H1 (cell line): ENCODE measurements around the gene ISM1. TPM values are rescaled to one million over a fixed set of nuclear protein-coding genes. Genes with fewer than 3 reads are reported as not detected.

Experiments
- CTCF ChIA-PET: fragments of 300-600 bp; sonication (Branson Sonifier 250); formaldehyde crosslinking; loops from one replicate; lab custom pipeline; 2021; ENCODE audit not compliant: partially characterized antibody; lab: Charles Lee
- POLR2A ChIA-PET: fragments of 300-600 bp; sonication (Branson Sonifier 250); formaldehyde crosslinking; loops from one replicate; lab custom pipeline; 2021; ENCODE audit warnings: inconsistent platforms; ENCODE audit not compliant: partially characterized antibody; lab: Charles Lee
- DNase-seq, 2 experiments: peaks; one replicate each; pipeline versions ENCODE4 v3.0.0 to v3.0.0-alpha.2; 2010 to 2022; ENCODE audit warnings: low spot score in 2 of 2, low read depth in 1 of 2, mixed read lengths in 1 of 2
- FAIRE-seq: peaks from 2 replicates; lab custom pipeline; 2011; peaks lifted over from hg19 to GRCh38; lab: Jason Lieb, UNC
- H2AFZ ChIP-seq: 2 replicates; pipeline ENCODE4 v1.8.1; 2012; ENCODE audit warnings: low read length, inconsistent platforms
- H2AK5ac ChIP-seq: 2 replicates; pipeline ENCODE4 v1.6.1; 2013; ENCODE audit warnings: low read depth, low read length
- H2BK120ac ChIP-seq: replicated peaks from 2 replicates; pipeline ENCODE3; 2013; ENCODE audit warnings: low read depth, low read length, inconsistent platforms
- H2BK12ac ChIP-seq: 2 replicates; pipeline ENCODE4 v1.6.1; 2013; ENCODE audit warnings: low read depth, low read length
- H2BK15ac ChIP-seq: 2 replicates; pipeline ENCODE4 v1.6.1; 2013; ENCODE audit warnings: low read length
- H2BK20ac ChIP-seq: 2 replicates; pipeline ENCODE4 v1.6.1; 2013; ENCODE audit warnings: low read length
- H2BK5ac ChIP-seq: 2 replicates; pipeline ENCODE4 v1.6.1; 2013; ENCODE audit warnings: low read depth, low read length
- H3K14ac ChIP-seq: 2 replicates; pipeline ENCODE4 v1.6.1; 2013; ENCODE audit warnings: inconsistent platforms; ENCODE audit not compliant: insufficient read length
- H3K18ac ChIP-seq: 2 replicates; pipeline ENCODE4 v1.6.1; 2013; ENCODE audit warnings: low read length; ENCODE audit errors: extremely low read depth
- H3K23ac ChIP-seq: 2 replicates; pipeline ENCODE4 v1.6.1; 2013; ENCODE audit warnings: inconsistent platforms; ENCODE audit not compliant: insufficient read length
- H3K23me2 ChIP-seq: 2 replicates; pipeline ENCODE4 v1.6.1; 2013; ENCODE audit warnings: low read depth, low read length
- H3K27ac ChIP-seq: 2 replicates; pipeline ENCODE4 v1.6.1; 2011; ENCODE audit warnings: low read depth, low read length, inconsistent platforms
- H3K27me3 ChIP-seq, 4 experiments: replicated peaks in 1 of 4; 1 replicate in 1 of 4; 2 replicates in 3 of 4; pipeline versions ENCODE4 v1.6.1 to v1.8.1; 2011 to 2013; ENCODE audit warnings: low read length in 3 of 4, mild to moderate bottlenecking in 3 of 4, inconsistent platforms in 2 of 4, mixed read lengths in 2 of 4, moderate library complexity in 1 of 4; ENCODE audit not compliant: control insufficient read depth in 3 of 4, insufficient read depth in 3 of 4; ENCODE audit errors: extremely low read depth in 1 of 4
- H3K36me3 ChIP-seq, 4 experiments: 2 replicates each; pipeline versions ENCODE4 v1.6.1 to v1.8.1; 2011 to 2013; ENCODE audit warnings: mild to moderate bottlenecking in 4 of 4, low read length in 3 of 4, moderate library complexity in 2 of 4, control low read depth in 1 of 4, inconsistent platforms in 1 of 4; ENCODE audit not compliant: insufficient read depth in 4 of 4, control insufficient read depth in 2 of 4
- H3K4ac ChIP-seq: replicated peaks from 2 replicates; pipeline ENCODE3; 2013; ENCODE audit warnings: low read length, low read depth, mixed read lengths, inconsistent platforms; ENCODE audit not compliant: insufficient read length
- H3K4me1 ChIP-seq, 4 experiments: replicated peaks in 1 of 4; 1 replicate in 1 of 4; 2 replicates in 3 of 4; pipeline versions ENCODE4 v1.6.1 to v1.8.1; 2011 to 2013; ENCODE audit warnings: low read length in 3 of 4, inconsistent platforms in 2 of 4, mixed read lengths in 1 of 4; ENCODE audit not compliant: insufficient read depth in 4 of 4, control insufficient read depth in 3 of 4
- H3K4me2 ChIP-seq, 2 experiments: 2 replicates each; pipeline versions ENCODE4 v1.6.1 to v1.8.1; 2011 to 2013; ENCODE audit warnings: low read depth in 2 of 2, low read length in 2 of 2, control low read depth in 1 of 2, inconsistent platforms in 1 of 2, mild to moderate bottlenecking in 1 of 2; ENCODE audit not compliant: insufficient read depth in 1 of 2
- H3K4me3 ChIP-seq, 4 experiments: fragments of 200-600, 300-600 bp in 1 of 4; sonication (generic), shearing (Covaris generic), sonication (Bioruptor Twin) in 1 of 4; 2 replicates each; pipeline versions ENCODE4 v1.5.1 to v1.8.1; 2011 to 2016; ENCODE audit warnings: low read length in 4 of 4, low read depth in 3 of 4, control low read depth in 2 of 4, inconsistent platforms in 2 of 4, mild to moderate bottlenecking in 2 of 4, mixed read lengths in 1 of 4, moderate library complexity in 1 of 4; ENCODE audit not compliant: insufficient read depth in 2 of 4; ENCODE audit errors: extremely low read depth in 1 of 4
- H3K56ac ChIP-seq: replicated peaks from 2 replicates; pipeline ENCODE3; 2013; ENCODE audit warnings: low read depth, mild to moderate bottlenecking, mixed read lengths, low read length, inconsistent platforms; ENCODE audit not compliant: insufficient read length
- H3K79me1 ChIP-seq: 2 replicates; pipeline ENCODE4 v1.6.1; 2013; ENCODE audit warnings: low read depth, low read length, control low read depth
- H3K79me2 ChIP-seq, 2 experiments: 2 replicates each; pipeline versions ENCODE4 v1.6.1 to v1.8.1; 2012 to 2013; ENCODE audit warnings: low read length in 2 of 2, mild to moderate bottlenecking in 2 of 2, inconsistent platforms in 1 of 2; ENCODE audit not compliant: insufficient read depth in 2 of 2, control insufficient read depth in 1 of 2
- H3K9ac ChIP-seq, 4 experiments: replicated peaks in 1 of 4; 1 replicate in 1 of 4; 2 replicates in 3 of 4; pipeline versions ENCODE4 v1.6.1 to v1.8.1; 2011 to 2013; ENCODE audit warnings: low read depth in 3 of 4, low read length in 3 of 4, control low read depth in 2 of 4, mild to moderate bottlenecking in 2 of 4, moderate library complexity in 2 of 4, inconsistent platforms in 1 of 4; ENCODE audit errors: extremely low read depth in 1 of 4
- H3K9me3 ChIP-seq, 2 experiments: 2 replicates each; pipeline versions ENCODE4 v1.6.1 to v1.8.1; 2012 to 2013; ENCODE audit warnings: mild to moderate bottlenecking in 2 of 2, moderate library complexity in 2 of 2, control low read depth in 1 of 2, inconsistent platforms in 1 of 2, low read depth in 1 of 2, low read length in 1 of 2, mixed read lengths in 1 of 2; ENCODE audit not compliant: insufficient read depth in 2 of 2
- H4K20me1 ChIP-seq, 2 experiments: replicated peaks in 1 of 2; 2 replicates each; pipeline versions ENCODE3 to v1.8.1; 2011 to 2013; ENCODE audit warnings: inconsistent platforms in 2 of 2, low read length in 2 of 2, mild to moderate bottlenecking in 1 of 2; ENCODE audit not compliant: insufficient read depth in 2 of 2, control insufficient read depth in 1 of 2
- H4K5ac ChIP-seq: 2 replicates; pipeline ENCODE4 v1.6.1; 2013; ENCODE audit warnings: low read length, low read depth, mixed read lengths, inconsistent platforms; ENCODE audit not compliant: insufficient read length
- H4K8ac ChIP-seq: 2 replicates; pipeline ENCODE4 v1.8.0; 2013; ENCODE audit warnings: mild to moderate bottlenecking, moderate library complexity, low read length, inconsistent platforms; ENCODE audit not compliant: insufficient read depth; ENCODE audit errors: extremely low read depth
- H4K91ac ChIP-seq: replicated peaks from 2 replicates; pipeline ENCODE3; 2013; ENCODE audit warnings: low read length, mixed read lengths, inconsistent platforms; ENCODE audit not compliant: insufficient read length
- BACH1 ChIP-seq: IDR thresholded peaks from 2 replicates; pipeline ENCODE4 v1.6.1; 2012; ENCODE audit warnings: low read length, improper control_type of control experiment
- CHD1 ChIP-seq: IDR thresholded peaks from 2 replicates; pipeline ENCODE4 v1.6.1; 2012; ENCODE audit warnings: low read depth, low read length, improper control_type of control experiment
- CHD2 ChIP-seq: IDR thresholded peaks from 2 replicates; pipeline ENCODE4 v1.6.1; 2012; ENCODE audit warnings: low read length, improper control_type of control experiment
- GABPA ChIP-seq: IDR thresholded peaks from 2 replicates; pipeline ENCODE4 v1.6.1; 2011; ENCODE audit warnings: mild to moderate bottlenecking, low read length, moderate library complexity, borderline replicate concordance; ENCODE audit not compliant: insufficient read depth
- GTF2F1 ChIP-seq: IDR thresholded peaks from 2 replicates; pipeline ENCODE4 v1.6.1; 2012; ENCODE audit warnings: low read depth, low read length, improper control_type of control experiment, borderline replicate concordance
- HDAC2 ChIP-seq, 2 experiments: fragments of 300-600 bp in 1 of 2; sonication (generic) in 1 of 2; IDR thresholded peaks; 2 replicates each; pipeline ENCODE4 v1.6.1; 2011 to 2012; ENCODE audit warnings: low read depth in 2 of 2, low read length in 2 of 2, mild to moderate bottlenecking in 2 of 2, moderate library complexity in 2 of 2, borderline replicate concordance in 1 of 2, inconsistent platforms in 1 of 2
- HDAC6 ChIP-seq: IDR thresholded peaks from one replicate; pipeline ENCODE4 v1.7.1; 2012; ENCODE audit warnings: low read depth, mild to moderate bottlenecking, inconsistent platforms, low read length, moderate library complexity
- JUN ChIP-seq: IDR thresholded peaks from 2 replicates; pipeline ENCODE4 v1.6.1; 2011; ENCODE audit warnings: low read depth, mild to moderate bottlenecking, improper control_type of control experiment, low read length
- POLR2A ChIP-seq, 2 experiments: IDR thresholded peaks; 1 replicate in 1 of 2; 2 replicates in 1 of 2; pipeline ENCODE4 v1.6.1; 2011; ENCODE audit warnings: low read depth in 2 of 2, low read length in 2 of 2, mild to moderate bottlenecking in 2 of 2; ENCODE audit errors: control extremely low read depth in 1 of 2
- RFX5 ChIP-seq: IDR thresholded peaks from 2 replicates; pipeline ENCODE4 v1.6.1; 2011; ENCODE audit warnings: low read depth, low read length, improper control_type of control experiment, borderline replicate concordance
- SUZ12 ChIP-seq: fragments of 200-600 bp; sonication (generic); IDR thresholded peaks from 2 replicates; pipeline ENCODE4 v1.6.1; 2012; ENCODE audit warnings: mild to moderate bottlenecking, inconsistent platforms, low read length, moderate library complexity, mixed read lengths
- WGBS, 2 experiments: shearing (Covaris generic) in 1 of 2; methylation state at CpG; one replicate each; pipeline versions ENCODE4 v1.1.6 to v1.1.7; 2013 to 2015; ENCODE audit warnings: low lambda C conversion rate in 2 of 2, mixed read lengths in 2 of 2, inconsistent platforms in 1 of 2, low coverage in 1 of 2, missing lambda C conversion rate in 1 of 2; ENCODE audit not compliant: insufficient replicate concordance in 2 of 2, insufficient coverage in 1 of 2, insufficient read length in 1 of 2; ENCODE audit errors: extremely low coverage in 1 of 2, missing lambda C conversion rate in 1 of 2; 5-methylcytosine and 5-hydroxymethylcytosine counted together
- polyA plus RNA-seq, 7 experiments: library from polyadenylated mRNA; depleted of rRNA in 3 of 7; stranded (reverse) in 5 of 7; unstranded in 2 of 7; fragments of >200 nt in 5 of 7; fragments of 200-250 nt in 2 of 7; gene quantifications; 1 replicate in 5 of 7; 2 replicates in 1 of 7; 4 replicates in 1 of 7; pipeline versions ENCODE4 v1.2.1 to v1.2.3, GENCODE V29; 2011 to 2013; ENCODE audit warnings: missing spikeins in 2 of 7, mixed read lengths in 2 of 7
- total RNA-seq: library from RNA; stranded (reverse); fragmentation: NEBNext Ultra II Directional; extraction: Animal tissue kit (Norgen Biotek cat#: 25700); gene quantifications from 2 replicates; pipeline ENCODE4 v1.2.1, GENCODE V29; 2021
- TF ChIP-seq, protein P1 (sequence below), 3 experiments: IDR thresholded peaks; 1 replicate in 2 of 3; 2 replicates in 1 of 3; pipeline versions ENCODE4 v1.5.1 to v1.6.1; 2011; ENCODE audit warnings: low read length in 3 of 3, mild to moderate bottlenecking in 3 of 3, inconsistent platforms in 2 of 3, low read depth in 1 of 3, moderate library complexity in 1 of 3; ENCODE audit not compliant: insufficient read depth in 1 of 3; ENCODE audit errors: control extremely low read depth in 1 of 3

Gene ISM1
- total and polyA plus RNA-seq, 2 of the 8 experiments (the other 6 are each of a cell fraction or from before 2014, with no cell fraction given), result 0.62 to 0.97 TPM

DNA sequence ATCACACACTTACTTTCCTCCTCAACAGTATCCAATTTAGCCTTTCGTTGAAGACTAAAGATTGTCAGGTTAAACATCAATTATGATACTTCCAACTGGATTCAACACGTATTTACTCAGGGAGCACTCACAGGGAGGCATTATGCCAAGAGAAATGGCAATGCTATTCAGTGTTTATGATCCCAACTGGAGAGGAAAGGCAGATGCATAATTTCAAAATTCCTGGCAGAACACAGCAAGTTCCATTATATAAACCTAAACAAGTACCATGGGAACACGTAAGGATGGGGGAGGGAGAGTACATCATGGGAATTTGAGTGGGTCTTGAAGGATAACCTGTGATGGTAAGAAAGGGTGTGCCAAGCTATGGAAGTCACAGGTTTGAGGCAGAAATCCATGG is 112.7 kb downstream of the ISM1 start:
- no peak overlapping the region for H4K5ac ChIP-seq
- H2BK20ac ChIP-seq, result no peak overlapping the region
- H4K91ac ChIP-seq, result no peak overlapping the region
- no peak overlapping the region for H2AFZ ChIP-seq
- WGBS, 2 experiments, result 87% methylated on average over 3 of the region's 3 CpGs; no CpG with 5 or more reads in 1 of the 2 experiments
- no peak overlapping the region for H3K14ac ChIP-seq
- H3K4me3 ChIP-seq, result no peak overlapping the region
- TF ChIP-seq HDAC6, result no peak
- TF ChIP-seq SUZ12, result no peak
- no peak for TF ChIP-seq CHD2
- TF ChIP-seq CHD1, result no peak
- no peak for TF ChIP-seq POLR2A (IDR thresholded peaks at IDR 0.05; ENCODE audit: control extremely low read depth in 1 of 2, low read depth in 2 of 2, low read length in 2 of 2)
- no peak for TF ChIP-seq GTF2F1
- no peak for TF ChIP-seq RFX5
- TF ChIP-seq HDAC2 (IDR thresholded peaks at IDR 0.05; ENCODE audit: borderline replicate concordance in 1 of 2, low read depth in 2 of 2, low read length in 2 of 2), result no peak
- TF ChIP-seq BACH1, result no peak
- no peak for TF ChIP-seq GABPA
- TF ChIP-seq, protein P1, sequence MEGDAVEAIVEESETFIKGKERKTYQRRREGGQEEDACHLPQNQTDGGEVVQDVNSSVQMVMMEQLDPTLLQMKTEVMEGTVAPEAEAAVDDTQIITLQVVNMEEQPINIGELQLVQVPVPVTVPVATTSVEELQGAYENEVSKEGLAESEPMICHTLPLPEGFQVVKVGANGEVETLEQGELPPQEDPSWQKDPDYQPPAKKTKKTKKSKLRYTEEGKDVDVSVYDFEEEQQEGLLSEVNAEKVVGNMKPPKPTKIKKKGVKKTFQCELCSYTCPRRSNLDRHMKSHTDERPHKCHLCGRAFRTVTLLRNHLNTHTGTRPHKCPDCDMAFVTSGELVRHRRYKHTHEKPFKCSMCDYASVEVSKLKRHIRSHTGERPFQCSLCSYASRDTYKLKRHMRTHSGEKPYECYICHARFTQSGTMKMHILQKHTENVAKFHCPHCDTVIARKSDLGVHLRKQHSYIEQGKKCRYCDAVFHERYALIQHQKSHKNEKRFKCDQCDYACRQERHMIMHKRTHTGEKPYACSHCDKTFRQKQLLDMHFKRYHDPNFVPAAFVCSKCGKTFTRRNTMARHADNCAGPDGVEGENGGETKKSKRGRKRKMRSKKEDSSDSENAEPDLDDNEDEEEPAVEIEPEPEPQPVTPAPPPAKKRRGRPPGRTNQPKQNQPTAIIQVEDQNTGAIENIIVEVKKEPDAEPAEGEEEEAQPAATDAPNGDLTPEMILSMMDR (IDR thresholded peaks at IDR 0.05; ENCODE audit: control extremely low read depth in 1 of 3, insufficient read depth in 1 of 3, low read depth in 1 of 3, low read length in 3 of 3), result no peak
- no peak for TF ChIP-seq JUN
- no peak overlapping the region for H2BK15ac ChIP-seq
- no peak overlapping the region for H3K4ac ChIP-seq
- no peak overlapping the region for H3K4me2 ChIP-seq
- H3K79me2 ChIP-seq, result no peaks in the 10 kb centered on the region
- H4K20me1 ChIP-seq, result no peaks in the 10 kb centered on the region
- no peak overlapping the region for H2AK5ac ChIP-seq
- no peaks in the 10 kb centered on the region; the same call in 1 of the 2 replicates for H3K23me2 ChIP-seq
- no peak overlapping the region for H3K27ac ChIP-seq
- no peaks in the 10 kb centered on the region for H3K9me3 ChIP-seq
- no peaks in the 10 kb centered on the region for H3K4me1 ChIP-seq
- no peak overlapping the region for H3K18ac ChIP-seq
- no peak overlapping the region for H4K8ac ChIP-seq
- POLR2A ChIA-PET, result no interaction called here
- H3K56ac ChIP-seq, result no peak overlapping the region
- no peak overlapping the region for H2BK120ac ChIP-seq
- no peak for DNase-seq
- no peaks in the 10 kb centered on the region for H3K36me3 ChIP-seq
- H3K9ac ChIP-seq, result no peak overlapping the region
- no peak for FAIRE-seq
- CTCF ChIA-PET, result interaction anchor here (1.1 kb wide), 1 partner anchor 31 kb away, joined by 4 read pairs; no protein-coding TSS in a partner anchor
- H3K27me3 ChIP-seq, result no peaks in the 10 kb centered on the region
- H3K23ac ChIP-seq, result no peak overlapping the region
- H2BK12ac ChIP-seq, result no peak overlapping the region
- H3K79me1 ChIP-seq, result no peaks in the 10 kb centered on the region
- no peak overlapping the region for H2BK5ac ChIP-seq
